ENCODE results near the gene BICRA.
A peak's percentile ranks its signal among the peaks of the same experiment; 100 is the strongest.
"Not testable (repeated sequence)": the region's sequence is repeated elsewhere in the genome, so short reads cannot be mapped to it uniquely, and the experiment has no call there.

BICRA gene

GRCh38 chr19:47608969-47609905, at the start of gene BICRA:
BICRA (plus strand) TSS chr19:47609134; CDS start chr19:47673575, 64,441 bp downstream.
- peak in 50 of 56 donors; percentile 25 to 84 (median 62) for DNase-seq

- no peak for DNase-seq
These were observed 47.9 kb upstream of the BICRA start for GRCh38 chr19:47560999-47561398.

GRCh38 chr19:47561440-47562057, 47.4 kb upstream of the BICRA start:
- no peak for DNase-seq

GRCh38 chr19:47564081-47564480, 44.9 kb upstream of the BICRA start:
- DNase-seq: no peak

GRCh38 chr19:47569331-47569730, 39.6 kb upstream of the BICRA start:
- no peak for DNase-seq

- peak in 1 of 56 donors; percentile 15 for DNase-seq
These were observed 36.3 kb upstream of the BICRA start for GRCh38 chr19:47572635-47573034.

- DNase-seq: peak in 51 of 56 donors; percentile 3 to 78 (median 41)
These were observed 35.6 kb upstream of the BICRA start, which contains the start of gene ZNF541 for GRCh38 chr19:47573071-47574026. ZNF541 (minus strand) TSS chr19:47573148; CDS start chr19:47555856, 17,292 bp downstream.

GRCh38 chr19:47580397-47580796, 28.5 kb upstream of the BICRA start:
- DNase-seq: no peak

GRCh38 chr19:47581605-47582319, 27.2 kb upstream of the BICRA start:
- no peak for DNase-seq

- DNase-seq: no peak
These were observed 26.5 kb upstream of the BICRA start for GRCh38 chr19:47582320-47582909.

- not testable (repeated sequence) for DNase-seq
These were observed 25.8 kb upstream of the BICRA start for GRCh38 chr19:47583161-47583560.

- no peak for DNase-seq
These were observed 21.6 kb upstream of the BICRA start for GRCh38 chr19:47587295-47587694.

GRCh38 chr19:47589824-47590223, 19.1 kb upstream of the BICRA start:
- no peak for DNase-seq

- DNase-seq: no peak
These were observed 15.1 kb upstream of the BICRA start for GRCh38 chr19:47593860-47594259.

GRCh38 chr19:47595944-47596343, 13.0 kb upstream of the BICRA start:
- no peak for DNase-seq

GRCh38 chr19:47598407-47599349, 10.3 kb upstream of the BICRA start:
- DNase-seq: peak in 3 of 56 donors; percentile 2 to 42 (median 6)

- DNase-seq: not testable (repeated sequence)
These were observed 9.2 kb upstream of the BICRA start for GRCh38 chr19:47599671-47600245.

Data from amygdala (tissue), 56 donors.